Naive thymus-derived CD4-positive, alpha-beta T cell (primary cell): Measurements from ENCODE around the gene RBFOX2. TPM values are rescaled to one million over a fixed set of nuclear protein-coding genes. Genes with fewer than 3 reads are reported as not detected.
"Not testable (repeated sequence)": the region's sequence is repeated elsewhere in the genome, so short reads cannot be mapped to it uniquely, and the experiment has no call there.

Source experiments
- ATAC-seq: fragments of 150-1000 bp; cut with Tn5 transposase; 2 replicates; pipeline ENCODE4 v1.10.0; 2021; ENCODE audit warnings: mild to moderate bottlenecking, moderate library complexity
- CTCF ChIA-PET: fragments of 350-600 bp; sonication (Branson Sonifier 250); formaldehyde crosslinking; loops from one replicate; lab custom pipeline; 2021; ENCODE audit warnings: antibody characterized with exemption; lab: Charles Lee
- POLR2A ChIA-PET: fragments of 350-600 bp; sonication (Branson Sonifier 250); formaldehyde crosslinking; loops from one replicate; lab custom pipeline; 2021; ENCODE audit warnings: antibody characterized with exemption, inconsistent platforms; lab: Charles Lee
- DNase-seq, 9 donors: peaks; one replicate each; pipeline versions ENCODE4 v3.0.0 to v3.0.0-alpha.2; 2020 to 2022; ENCODE audit warnings: mixed read lengths in 1 of 9
- H3K27ac ChIP-seq: one replicate; pipeline ENCODE4 v1.7.0; 2013; ENCODE audit warnings: mild to moderate bottlenecking, low read depth, low read length, moderate library complexity
- H3K27me3 ChIP-seq, 2 donors: one replicate each; pipeline ENCODE4 v1.7.0; 2013; ENCODE audit warnings: low read length in 2 of 2, mild to moderate bottlenecking in 2 of 2, moderate library complexity in 2 of 2; ENCODE audit not compliant: control insufficient read depth in 2 of 2, insufficient read depth in 2 of 2
- H3K36me3 ChIP-seq, 3 experiments: 1 replicate in 2 of 3; 2 replicates in 1 of 3; pipeline ENCODE4 v1.7.0; 2013; ENCODE audit warnings: low read length in 3 of 3, mild to moderate bottlenecking in 3 of 3, moderate library complexity in 1 of 3; ENCODE audit not compliant: insufficient read depth in 3 of 3, control insufficient read depth in 2 of 3
- H3K4me1 ChIP-seq, 2 donors: one replicate each; pipeline ENCODE4 v1.7.0; 2013; ENCODE audit warnings: low read length in 2 of 2, mild to moderate bottlenecking in 2 of 2, moderate library complexity in 1 of 2; ENCODE audit not compliant: control insufficient read depth in 2 of 2, insufficient read depth in 2 of 2
- H3K4me3 ChIP-seq: 2 replicates; pipeline ENCODE4 v1.7.0; 2013; ENCODE audit warnings: mild to moderate bottlenecking, low read length
- H3K9me3 ChIP-seq, 3 experiments: 1 replicate in 2 of 3; 2 replicates in 1 of 3; pipeline ENCODE4 v1.7.0; 2013; ENCODE audit warnings: low read length in 3 of 3; ENCODE audit not compliant: control insufficient read depth in 2 of 3
- H3K27ac Mint-ChIP-seq, 9 donors: one replicate each; pipeline ENCODE4 v1.8.0; 2020 to 2022; ENCODE audit warnings: mixed read lengths in 9 of 9, mild to moderate bottlenecking in 8 of 9, moderate library complexity in 5 of 9, inconsistent platforms in 2 of 9
- H3K27me3 Mint-ChIP-seq, 5 donors: one replicate each; pipeline ENCODE4 v1.8.0; 2021 to 2022; ENCODE audit warnings: mixed read lengths in 5 of 5, mild to moderate bottlenecking in 1 of 5
- H3K36me3 Mint-ChIP-seq, 5 donors: one replicate each; pipeline ENCODE4 v1.8.0; 2020 to 2022; ENCODE audit warnings: mixed read lengths in 5 of 5, mild to moderate bottlenecking in 3 of 5, inconsistent platforms in 1 of 5
- H3K4me1 Mint-ChIP-seq, 7 donors: one replicate each; pipeline ENCODE4 v1.8.0; 2020 to 2022; ENCODE audit warnings: mixed read lengths in 7 of 7, mild to moderate bottlenecking in 3 of 7, inconsistent platforms in 1 of 7
- H3K4me3 Mint-ChIP-seq, 10 donors: one replicate each; pipeline ENCODE4 v1.8.0; 2020 to 2022; ENCODE audit warnings: mild to moderate bottlenecking in 10 of 10, mixed read lengths in 10 of 10, moderate library complexity in 6 of 10, inconsistent platforms in 2 of 10
- H3K9me3 Mint-ChIP-seq, 11 donors: one replicate each; pipeline ENCODE4 v1.8.0; 2020 to 2022; ENCODE audit warnings: mixed read lengths in 11 of 11, mild to moderate bottlenecking in 4 of 11, inconsistent platforms in 1 of 11, moderate library complexity in 1 of 11
- intact Hi-C, 2 donors: fragments of 100-400 bp; cut with micrococcal nuclease; formaldehyde crosslinking; loops; one replicate each; pipeline ENCODE4 v1.15.1; 2023
- polyA plus RNA-seq, 2 donors: library from polyadenylated mRNA; unstranded; fragments of 300-500 nt; fragmentation: Illumina TruSeq; gene quantifications; one replicate each; pipeline ENCODE4 v1.2.3, GENCODE V29; 2021
- total RNA-seq, 6 experiments: library from RNA in 5 of 6; stranded (reverse) in 5 of 6; gene quantifications; 1 replicate in 5 of 6; 2 replicates in 1 of 6; pipeline ENCODE4 v1.2.3 and lab custom pipeline; 2021 to 2026

RBFOX2 gene
- total and polyA plus RNA-seq, 7 experiments from 2014 or later = 0.39 to 1.7 (median 1.1) TPM

- Mint-ChIP-seq H3K27ac (no peak overlapping the region), H3K4me1 (no peaks in the 10 kb centered on the region), H3K9me3 (peaks cover 0 to 14% (median 4%) of the 10 kb centered on the region in 11 donors), H3K4me3 (no peak overlapping the region), H3K27me3 (no peaks in the 10 kb centered on the region), H3K36me3 (peaks cover 0 to 20% (median 12%) of the 10 kb centered on the region in 5 donors)
- POLR2A ChIA-PET = interaction anchor here (0.6 kb wide), 1 partner anchor 230 kb away, joined by 5 read pairs; no protein-coding TSS in a partner anchor
- intact Hi-C loops = no loop called here
- no peak for DNase-seq
- no peaks in the 10 kb centered on the region for H3K9me3 ChIP-seq
- no peaks in the 10 kb centered on the region for H3K36me3 ChIP-seq
- no peak overlapping the region for H3K4me3 ChIP-seq
- no peaks in the 10 kb centered on the region for H3K4me1 ChIP-seq
- CTCF ChIA-PET = no interaction called here
- no peak for ATAC-seq
- no peaks in the 10 kb centered on the region for H3K27me3 ChIP-seq
- H3K27ac ChIP-seq = no peak overlapping the region
Measured at GRCh38 chr22:35805466-35805865, 223.2 kb downstream of the RBFOX2 start.

- DNase-seq (no peak), ATAC-seq (no peak)
- Histone ChIP-seq H3K4me3 (no peak overlapping the region), H3K4me1 (no peaks in the 10 kb centered on the region), H3K27ac (no peak overlapping the region), H3K27me3 (no peaks in the 10 kb centered on the region), H3K9me3 (no peaks in the 10 kb centered on the region), H3K36me3 (no peaks in the 10 kb centered on the region)
- CTCF ChIA-PET = no interaction called here
- H3K9me3 Mint-ChIP-seq = peaks cover 0 to 13% (median 4%) of the 10 kb centered on the region in 11 donors
- H3K27me3 Mint-ChIP-seq = no peaks in the 10 kb centered on the region
- no peaks in the 10 kb centered on the region for H3K4me1 Mint-ChIP-seq
- POLR2A ChIA-PET = no interaction called here
- H3K27ac Mint-ChIP-seq = no peak overlapping the region
- intact Hi-C loops = no loop called here
- peaks cover 0 to 20% (median 9%) of the 10 kb centered on the region in 5 donors for H3K36me3 Mint-ChIP-seq
- H3K4me3 Mint-ChIP-seq = no peak overlapping the region
Measured at GRCh38 chr22:35804421-35804820, 224.2 kb downstream of the RBFOX2 start.

GRCh38 chr22:35802885-35803284 is 225.7 kb downstream of the RBFOX2 start:
- no peaks in the 10 kb centered on the region for H3K4me1 Mint-ChIP-seq

GRCh38 chr22:35801301-35801700 is 227.3 kb downstream of the RBFOX2 start:
- H3K36me3 ChIP-seq, intact Hi-C loops, POLR2A ChIA-PET, H3K27me3 Mint-ChIP-seq, H3K4me1 ChIP-seq, H3K4me3 ChIP-seq, H3K4me3 Mint-ChIP-seq, H3K4me1 Mint-ChIP-seq, DNase-seq, CTCF ChIA-PET, H3K27me3 ChIP-seq, ATAC-seq, H3K9me3 ChIP-seq, H3K27ac Mint-ChIP-seq, H3K27ac ChIP-seq: not testable (repeated sequence)
- H3K9me3 Mint-ChIP-seq = peaks cover 0 to 13% (median 1%) of the 10 kb centered on the region in 11 donors
- peaks cover 0 to 14% (median 0%) of the 10 kb centered on the region in 5 donors for H3K36me3 Mint-ChIP-seq

More at GRCh38 chr22:35802885-35803284, 225.7 kb downstream of the RBFOX2 start:
- Histone ChIP-seq H3K9me3 (no peaks in the 10 kb centered on the region), H3K4me3 (no peak overlapping the region), H3K4me1 (no peaks in the 10 kb centered on the region), H3K27me3 (no peaks in the 10 kb centered on the region), H3K27ac (no peak overlapping the region), H3K36me3 (no peaks in the 10 kb centered on the region)
- intact Hi-C loops = no loop called here
- H3K9me3 Mint-ChIP-seq = peaks cover 0 to 13% (median 1%) of the 10 kb centered on the region in 11 donors
- POLR2A ChIA-PET = no interaction called here
- H3K27ac Mint-ChIP-seq = no peak overlapping the region
- H3K36me3 Mint-ChIP-seq = peaks cover 0 to 14% (median 0%) of the 10 kb centered on the region in 5 donors
- no peak for ATAC-seq
- no peak for DNase-seq
- H3K4me3 Mint-ChIP-seq = no peak overlapping the region
- H3K27me3 Mint-ChIP-seq = no peaks in the 10 kb centered on the region
- CTCF ChIA-PET = no interaction called here

GRCh38 chr22:35799150-35799549 is 229.5 kb downstream of the RBFOX2 start:
- no peak overlapping the region for H3K4me3 ChIP-seq
- Mint-ChIP-seq H3K4me3 (no peak overlapping the region), H3K9me3 (peaks cover 0 to 8% (median 0%) of the 10 kb centered on the region in 11 donors), H3K27ac (no peak overlapping the region), H3K4me1 (no peaks in the 10 kb centered on the region), H3K36me3 (peaks cover 0 to 11% (median 0%) of the 10 kb centered on the region in 5 donors), H3K27me3 (peaks cover 0 to 3% (median 0%) of the 10 kb centered on the region in 5 donors)
- DNase-seq (no peak), ATAC-seq (no peak)
- ChIA-PET CTCF (interaction anchor here (1.2 kb wide), 1 partner anchor 448 kb away, joined by 5 read pairs; no protein-coding TSS in a partner anchor), POLR2A (no interaction called here)
- intact Hi-C loops = no loop called here
- no peaks in the 10 kb centered on the region for H3K36me3 ChIP-seq
- H3K27me3 ChIP-seq = no peaks in the 10 kb centered on the region
- no peak overlapping the region for H3K27ac ChIP-seq
- no peaks in the 10 kb centered on the region for H3K4me1 ChIP-seq
- H3K9me3 ChIP-seq = no peaks in the 10 kb centered on the region

- CTCF ChIA-PET = no interaction called here
- Mint-ChIP-seq H3K27me3 (peaks cover 0 to 3% (median 0%) of the 10 kb centered on the region in 5 donors), H3K27ac (no peak overlapping the region), H3K9me3 (peaks cover 0 to 4% (median 0%) of the 10 kb centered on the region in 11 donors), H3K4me1 (no peaks in the 10 kb centered on the region), H3K4me3 (no peak overlapping the region), H3K36me3 (peaks cover 0 to 6% (median 0%) of the 10 kb centered on the region in 5 donors)
- POLR2A ChIA-PET = no interaction called here
- Histone ChIP-seq H3K4me1 (no peaks in the 10 kb centered on the region), H3K36me3 (no peaks in the 10 kb centered on the region), H3K4me3 (no peak overlapping the region), H3K27me3 (no peaks in the 10 kb centered on the region), H3K9me3 (no peaks in the 10 kb centered on the region), H3K27ac (no peak overlapping the region)
- ATAC-seq = no peak
- DNase-seq = no peak
- intact Hi-C loops = no loop called here
Measured at GRCh38 chr22:35797411-35797810, 231.2 kb downstream of the RBFOX2 start.

GRCh38 chr22:35795476-35795875 is 233.1 kb downstream of the RBFOX2 start:
- Histone ChIP-seq H3K27me3 (no peaks in the 10 kb centered on the region), H3K9me3 (no peaks in the 10 kb centered on the region), H3K4me1 (no peaks in the 10 kb centered on the region), H3K36me3 (no peaks in the 10 kb centered on the region), H3K27ac (no peak overlapping the region), H3K4me3 (no peak overlapping the region)
- ATAC-seq (no peak), DNase-seq (no peak)
- ChIA-PET POLR2A (no interaction called here), CTCF (no interaction called here)
- no peaks in the 10 kb centered on the region for H3K9me3 Mint-ChIP-seq
- no peaks in the 10 kb centered on the region for H3K36me3 Mint-ChIP-seq
- no peaks in the 10 kb centered on the region for H3K4me1 Mint-ChIP-seq
- intact Hi-C loops = no loop called here
- H3K4me3 Mint-ChIP-seq = no peak overlapping the region
- peaks cover 0 to 3% (median 0%) of the 10 kb centered on the region in 5 donors for H3K27me3 Mint-ChIP-seq
- no peak overlapping the region for H3K27ac Mint-ChIP-seq
